HL-60 (cell line): ENCODE data around the gene SOX8.

Experiments
- DNase-seq, 2 experiments: peaks; one replicate each; pipeline ENCODE4 v3.0.0-alpha.2; 2010 to 2020; ENCODE audit warnings: low read depth in 1 of 2, low spot score in 1 of 2
- H3K27ac ChIP-seq: fragments of 250-450 bp; sonication (Bioruptor Pico); replicated peaks from 2 replicates; pipeline ENCODE4 v1.5.1; 2020; ENCODE audit warnings: mild to moderate bottlenecking, moderate library complexity
- H3K27me3 ChIP-seq: fragments of 250-450 bp; sonication (Bioruptor Pico); 2 replicates; pipeline ENCODE4 v1.5.1; 2021; ENCODE audit warnings: mild to moderate bottlenecking, moderate library complexity; ENCODE audit not compliant: insufficient read depth, poor library complexity, severe bottlenecking
- H3K4me3 ChIP-seq: replicated peaks from 2 replicates; pipeline ENCODE4 v1.5.1; 2011; ENCODE audit warnings: mild to moderate bottlenecking, control low read depth, low read length; ENCODE audit not compliant: insufficient read depth
- CTCF ChIP-seq: IDR thresholded peaks from one replicate; pipeline ENCODE4 v1.5.1; 2011; ENCODE audit warnings: low read length, control low read depth, inconsistent platforms; ENCODE audit not compliant: insufficient read depth
- GABPA ChIP-seq: IDR thresholded peaks from 2 replicates; pipeline ENCODE4 v1.6.1; 2012; ENCODE audit warnings: low read depth
- POLR2AphosphoS5 ChIP-seq: IDR thresholded peaks from 2 replicates; pipeline ENCODE4 v1.6.1; 2012; ENCODE audit warnings: low read depth
- REST ChIP-seq: IDR thresholded peaks from 2 replicates; pipeline ENCODE4 v1.6.1; 2012; ENCODE audit warnings: low read depth; ENCODE audit not compliant: insufficient replicate concordance
- SPI1 ChIP-seq: IDR thresholded peaks from 2 replicates; pipeline ENCODE4 v1.6.1; 2012; ENCODE audit warnings: low read depth, mild to moderate bottlenecking, borderline replicate concordance
- long read RNA-seq: library from polyadenylated mRNA; unstranded; transcript quantifications from one replicate; pipeline ENCODE4 v2.0.0, GENCODE V29; 2020

SOX8 gene
- long read RNA-seq, result 0 reads

GRCh38 chr16:981695-982144 is at the start of gene SOX8:
TSS of gene SOX8 (plus strand) at chr16:981770. CDS start at chr16:981923, 153 bp downstream.
- no peak within 1 kb of the TSS for H3K27ac ChIP-seq
- peaks cover 44% of the 10 kb centered on the region for H3K27me3 ChIP-seq
- H3K4me3 ChIP-seq, result no peak within 1 kb of the TSS
- DNase-seq, result no peak
- TF ChIP-seq POLR2AphosphoS5, result no peak
- TF ChIP-seq SPI1, result no peak
- TF ChIP-seq GABPA, result no peak
- TF ChIP-seq CTCF, result no peak
- no peak for TF ChIP-seq REST

- TF ChIP-seq CTCF (no peak), REST (no peak), GABPA (no peak), POLR2AphosphoS5 (no peak), SPI1 (no peak)
- H3K27me3 ChIP-seq, result no peaks in the 10 kb centered on the region
- no peak overlapping the region for H3K4me3 ChIP-seq
- no peak for DNase-seq
- H3K27ac ChIP-seq, result no peak overlapping the region
These were observed 48.7 kb upstream of the SOX8 start for GRCh38 chr16:932831-933330.

- Histone ChIP-seq H3K27ac (no peak overlapping the region), H3K4me3 (no peak overlapping the region), H3K27me3 (no peaks in the 10 kb centered on the region)
- TF ChIP-seq POLR2AphosphoS5 (no peak), REST (no peak), SPI1 (no peak), GABPA (no peak), CTCF (no peak)
- no peak for DNase-seq
These were observed 48.0 kb upstream of the SOX8 start for GRCh38 chr16:933581-933980.
